HG03280 (cell line): ENCODE measurements around the gene FAM9B.

Experiments used
- ATAC-seq: cut with Tn5 transposase; IDR thresholded peaks from one replicate; pipeline ENCODE4 v1.9.1; 2021; ENCODE audit warnings: mild to moderate bottlenecking, moderate library complexity; ENCODE audit not compliant: unreplicated experiment

FAM9B gene

DNA sequence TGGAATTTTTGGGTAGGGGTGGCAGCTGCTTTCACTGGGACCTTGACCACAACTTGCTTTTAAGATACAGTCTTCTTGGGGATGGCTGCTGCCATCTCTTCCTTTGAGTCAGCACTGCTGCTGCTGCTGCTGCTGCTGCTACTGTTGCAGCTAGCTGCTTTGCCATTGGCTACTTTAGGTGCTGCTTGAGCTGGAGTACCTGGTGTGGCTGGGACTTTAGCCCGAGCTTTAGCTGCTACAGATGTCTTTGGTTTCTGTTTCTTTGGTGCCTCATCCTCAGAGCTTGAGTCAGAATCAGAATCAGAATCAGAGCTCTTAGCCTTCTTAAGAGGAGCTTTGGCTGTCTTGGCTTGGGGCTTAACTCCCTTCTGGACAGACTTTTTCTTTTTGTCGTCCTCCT is 52.2 kb downstream of the FAM9B start:
- ATAC-seq = no peak

DNA sequence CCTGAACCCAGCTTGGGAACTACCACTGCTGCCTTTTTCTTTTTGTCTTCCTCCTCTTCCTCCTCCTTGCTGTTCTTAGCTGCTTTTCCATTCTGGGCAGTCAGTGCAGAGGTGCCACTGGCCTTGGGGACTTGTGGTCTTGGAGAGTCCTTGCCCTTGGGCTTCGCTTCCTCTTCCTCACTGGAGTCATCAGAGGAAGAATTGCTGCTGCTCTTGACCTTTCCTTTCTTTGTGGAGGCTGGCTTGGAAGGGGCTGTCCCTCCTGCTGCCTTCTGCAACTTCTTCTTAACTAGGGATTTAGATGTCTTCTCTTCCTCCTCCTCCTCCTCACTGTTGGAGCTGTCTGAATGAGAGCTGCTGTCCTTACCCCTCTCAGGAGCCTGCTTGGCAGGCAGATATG is 53.2 kb downstream of the FAM9B start:
- ATAC-seq = no peak
